Activated CD4-positive, alpha-beta T cell treated with anti-CD3 and anti-CD28 coated beads for 24 hours (primary cell): ENCODE results near the gene OR2H1.

ENCODE experiments used
- DNase-seq, 2 donors: peaks; one replicate each; pipeline ENCODE4 v3.0.0-alpha.2; 2020; ENCODE audit warnings: low read depth in 2 of 2

The OR2H1 gene

DNA sequence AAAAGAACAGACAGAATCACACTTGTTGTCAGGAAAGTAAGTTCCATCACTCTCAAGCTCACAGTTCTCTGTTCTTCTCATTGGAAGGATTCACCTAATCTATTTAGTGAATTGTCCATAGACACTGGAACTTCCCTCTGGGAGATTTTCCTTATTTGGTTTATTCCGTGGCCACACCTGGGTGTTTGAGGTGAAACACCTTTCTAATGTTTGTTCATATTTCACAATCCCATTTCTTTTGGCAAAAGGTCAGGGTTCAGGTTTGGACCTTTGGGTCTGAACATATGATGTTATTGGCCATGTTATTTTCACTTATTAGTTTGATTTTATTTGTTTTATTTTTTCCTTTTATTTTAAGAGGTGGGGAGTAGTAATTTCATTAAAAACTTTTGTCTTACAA lies 26.8 kb downstream of the OR2H1 start:
- DNase-seq = no peak

DNA sequence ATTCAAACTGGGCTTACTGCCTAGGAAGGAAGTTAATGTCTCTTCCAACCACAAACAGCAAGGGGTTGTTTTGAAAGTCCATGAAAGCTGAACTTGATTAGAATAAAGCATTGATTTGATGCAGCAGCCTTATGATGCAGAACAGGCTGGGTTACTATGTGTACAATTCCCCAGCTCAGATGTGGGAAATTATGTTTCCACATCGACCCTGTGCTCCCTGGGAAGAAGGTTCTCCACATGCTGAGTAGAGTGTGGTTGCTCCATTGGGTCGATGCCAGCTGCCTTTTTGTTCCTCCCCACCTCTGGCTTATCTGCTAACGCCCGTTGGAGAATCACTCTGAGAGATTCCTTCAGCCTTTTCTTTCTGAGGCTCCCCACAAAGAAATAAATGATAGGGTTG lies 29.6 kb downstream of the OR2H1 start:
- no peak for DNase-seq

- no peak for DNase-seq
These were observed 30.2 kb downstream of the OR2H1 start for GRCh38 chr6:29487131-29487530.

DNA sequence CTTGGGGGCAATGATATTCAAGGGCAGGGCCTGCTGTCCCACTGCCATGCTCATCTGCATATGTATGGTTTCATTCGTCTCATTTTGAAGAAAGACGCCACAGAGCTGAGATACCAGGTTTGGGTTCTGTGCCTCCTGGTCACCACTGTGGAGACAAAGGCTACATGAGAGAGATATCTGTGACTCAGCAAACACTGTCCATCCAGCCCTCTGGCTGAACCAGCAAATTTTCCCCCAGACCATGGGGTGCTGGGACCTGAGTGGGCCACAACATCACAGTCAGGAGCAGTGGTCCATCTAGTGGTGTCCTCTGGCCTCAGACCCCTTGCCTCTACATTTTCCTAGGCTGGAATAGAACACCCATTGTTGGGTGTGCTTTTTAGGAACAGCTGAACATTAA lies 30.7 kb downstream of the OR2H1 start, which contains the start of gene MAS1L:
MAS1L (minus strand) TSS at position 297 of the 400 bp plus-strand sequence; CDS start at position 243, 54 bp downstream.
- no peak for DNase-seq

- DNase-seq = no peak
These were observed 31.9 kb downstream of the OR2H1 start for GRCh38 chr6:29488874-29489273.

DNA sequence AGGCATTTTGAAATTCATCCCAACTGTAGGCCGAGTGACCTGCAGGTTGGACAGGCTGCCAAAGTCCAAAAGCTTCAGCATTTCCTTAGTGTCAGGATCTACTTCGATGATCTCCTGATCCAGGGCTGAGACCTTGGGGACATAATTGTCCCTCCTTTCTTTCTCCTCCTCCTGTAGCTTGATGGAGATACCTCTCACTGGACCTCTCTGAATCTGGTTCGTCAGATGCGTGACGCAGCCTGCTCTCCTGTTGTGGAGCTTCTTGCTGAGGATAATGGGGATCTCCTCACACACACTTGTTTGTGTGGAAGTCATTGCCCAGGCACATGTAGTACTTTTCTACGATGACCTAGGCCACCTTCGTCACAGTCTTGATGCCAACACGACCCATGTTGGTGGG lies 32.3 kb downstream of the OR2H1 start:
- no peak for DNase-seq

DNA sequence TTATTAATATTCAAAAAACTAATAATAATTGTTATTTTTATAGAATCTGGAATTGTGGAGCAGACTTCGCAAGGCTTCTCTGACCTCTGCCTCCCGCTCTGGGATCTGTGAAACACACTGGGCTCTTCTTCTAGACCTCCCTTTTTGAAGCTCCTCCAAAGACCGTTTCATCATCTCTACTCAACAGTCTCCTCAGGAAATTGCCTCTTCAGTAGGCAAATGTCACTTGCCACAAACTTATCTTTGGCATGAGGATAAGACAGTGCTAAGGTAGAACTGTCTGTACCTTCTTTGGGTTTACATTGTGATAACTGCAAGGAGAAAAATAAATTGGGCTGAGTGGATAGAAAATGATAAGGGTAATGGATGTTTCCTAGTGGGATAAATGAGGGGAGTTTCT lies 33.1 kb downstream of the OR2H1 start:
- DNase-seq = no peak

DNA sequence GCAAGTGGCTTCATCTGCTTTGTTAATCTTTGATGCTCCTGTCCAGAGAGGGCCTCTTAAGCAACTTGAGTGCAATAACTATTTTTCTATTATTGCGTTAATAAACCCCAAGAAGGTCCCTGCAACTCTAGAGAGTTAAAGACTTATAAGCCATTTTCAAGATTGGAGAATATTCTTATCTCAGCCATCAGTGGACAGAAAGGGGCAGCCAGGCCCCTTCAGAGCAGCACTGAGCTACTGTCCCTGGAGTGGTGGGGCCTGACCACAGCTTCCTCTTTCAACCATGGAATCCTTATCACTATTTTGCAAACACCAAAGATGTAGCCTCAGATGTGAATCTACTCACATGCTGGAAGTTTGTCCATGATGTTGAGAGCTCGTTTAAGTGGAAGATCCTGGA lies 33.6 kb downstream of the OR2H1 start:
- no peak for DNase-seq

DNA sequence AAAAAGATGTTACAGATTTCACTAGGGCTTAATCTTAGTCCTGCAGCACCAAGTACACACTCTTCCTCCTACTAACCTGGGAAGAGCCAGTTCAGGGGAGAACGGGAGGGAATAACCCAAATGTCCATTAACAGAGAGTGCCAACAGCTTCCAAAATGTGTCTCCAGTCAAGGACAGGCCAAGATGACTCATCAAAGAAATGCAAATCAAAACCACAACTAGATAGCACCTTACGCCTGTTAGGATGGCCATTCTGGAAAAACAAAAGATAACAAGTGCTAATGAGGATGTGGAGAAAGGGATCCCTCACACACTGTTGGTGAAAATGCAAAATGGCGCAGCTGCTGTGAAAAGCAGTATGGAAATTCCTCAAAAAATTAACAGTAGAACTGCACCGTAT lies 34.6 kb downstream of the OR2H1 start:
- DNase-seq = no peak

GRCh38 chr6:29493261-29493660 lies 36.3 kb downstream of the OR2H1 start:
- DNase-seq = no peak

DNA sequence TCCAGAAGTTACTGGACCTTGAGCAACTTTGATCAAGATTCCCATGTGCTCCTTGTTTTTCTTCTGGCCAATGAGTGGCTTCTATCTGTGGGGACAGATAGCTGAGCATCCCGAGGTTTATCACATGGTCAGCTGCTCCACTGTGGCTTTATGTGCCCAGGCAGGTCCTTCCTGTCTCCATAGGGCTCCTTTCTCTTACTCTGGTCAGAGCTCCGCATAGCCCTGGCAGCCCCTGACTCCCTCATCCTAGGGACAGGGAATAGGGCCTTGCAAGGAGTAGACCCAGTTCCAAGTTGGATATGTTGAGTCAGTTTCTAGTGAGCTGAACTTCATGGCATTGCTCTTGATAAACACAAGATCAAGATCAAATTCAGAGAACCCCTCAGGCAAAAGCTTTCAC lies 37.2 kb downstream of the OR2H1 start:
- DNase-seq = no peak

DNA sequence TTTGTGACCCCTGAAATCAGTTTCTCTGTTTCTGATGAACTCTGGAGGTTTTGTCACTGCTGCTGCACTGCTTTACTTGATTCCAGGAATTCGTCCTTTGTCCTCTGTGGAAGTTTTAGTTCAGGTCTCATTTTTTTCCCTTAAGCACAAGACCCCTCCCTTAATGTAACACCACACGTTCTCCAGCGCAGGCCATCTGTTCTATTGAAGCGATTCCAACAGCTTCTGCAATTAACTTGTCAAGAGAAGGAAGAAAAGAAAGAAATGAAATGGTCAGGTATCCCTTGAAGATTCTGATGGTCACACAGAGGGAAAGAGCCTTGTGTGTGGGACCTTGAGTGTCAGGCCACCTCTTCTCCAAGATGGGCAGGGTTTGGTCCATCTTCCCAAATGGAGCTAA lies 38.6 kb downstream of the OR2H1 start:
- DNase-seq = no peak

DNA sequence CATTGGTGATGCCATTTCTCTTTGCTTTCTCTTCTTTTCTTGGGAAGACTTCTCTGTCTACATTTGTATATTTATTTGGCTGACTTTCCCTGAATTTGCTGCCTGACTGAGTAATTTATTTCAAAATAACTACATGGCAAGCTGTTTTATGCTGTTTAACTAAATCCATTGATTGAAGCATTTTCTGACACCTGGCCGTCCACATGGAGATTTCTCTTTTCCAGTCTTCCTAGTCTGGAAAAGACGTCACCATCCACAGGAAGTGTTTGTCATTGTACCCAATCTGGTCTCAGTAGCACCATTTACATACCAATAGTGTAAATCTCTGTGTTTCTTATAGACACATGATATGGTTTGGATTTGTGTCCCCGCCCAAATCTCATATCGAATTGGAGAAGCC lies 40.0 kb downstream of the OR2H1 start:
- no peak for DNase-seq

DNA sequence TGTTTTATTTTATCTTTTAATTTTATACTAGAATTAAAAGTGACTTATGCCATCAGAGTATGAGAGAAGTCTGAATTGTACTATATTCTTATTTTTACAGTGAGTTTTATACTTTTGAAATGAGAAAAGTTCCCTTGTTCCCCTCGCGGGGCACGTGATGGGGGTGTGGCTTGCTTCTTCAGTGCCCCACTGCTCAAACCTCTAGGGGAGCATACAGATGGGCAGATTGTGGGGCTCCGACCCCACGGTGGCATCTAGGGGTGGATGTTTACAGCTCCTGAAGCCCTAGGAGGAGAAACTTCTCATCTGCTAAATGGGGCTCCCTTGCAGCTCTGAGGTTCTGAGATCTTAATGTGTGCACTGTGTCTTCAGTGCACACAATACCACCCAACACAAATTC lies 42.7 kb downstream of the OR2H1 start:
- no peak for DNase-seq

DNA sequence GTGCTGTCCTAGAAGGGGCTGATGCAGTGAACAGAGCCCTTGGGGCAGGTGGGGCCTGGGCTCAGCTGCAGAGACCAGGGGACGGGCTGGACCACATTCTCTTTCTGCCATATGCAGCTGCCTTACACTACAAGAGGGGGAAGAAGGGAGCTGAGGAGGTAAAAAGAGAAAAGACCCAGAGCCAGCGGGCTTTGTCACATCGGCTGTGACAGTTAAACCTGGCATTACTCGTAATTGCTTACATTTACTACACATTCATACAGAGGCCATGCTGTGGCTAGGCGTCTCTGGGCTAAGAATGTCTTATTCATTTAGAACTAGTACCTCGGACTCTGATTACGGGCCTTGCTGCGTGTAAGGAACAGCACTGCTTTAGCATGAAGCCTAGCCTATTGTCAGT lies 43.6 kb downstream of the OR2H1 start:
- no peak for DNase-seq

DNA sequence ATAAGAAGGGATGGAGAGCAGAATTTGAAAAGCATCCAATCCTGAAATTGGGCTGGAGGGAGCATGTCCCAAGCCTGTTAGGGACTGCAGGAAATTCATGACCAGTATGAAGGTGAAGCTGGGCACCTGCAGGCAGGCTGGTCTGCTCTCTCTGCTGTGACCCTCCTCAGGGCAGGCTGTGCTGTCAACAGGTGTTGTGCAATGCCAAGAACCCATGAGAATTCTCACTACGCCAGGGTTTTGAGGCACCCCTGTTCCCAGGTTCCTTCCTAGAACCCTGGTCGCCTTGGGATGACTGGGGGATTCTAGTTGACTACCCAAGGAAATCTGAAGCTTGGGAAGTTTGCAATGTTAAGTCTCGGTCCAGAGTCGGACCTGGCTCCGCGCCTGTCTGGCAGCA lies 44.2 kb downstream of the OR2H1 start:
- DNase-seq = no peak

DNA sequence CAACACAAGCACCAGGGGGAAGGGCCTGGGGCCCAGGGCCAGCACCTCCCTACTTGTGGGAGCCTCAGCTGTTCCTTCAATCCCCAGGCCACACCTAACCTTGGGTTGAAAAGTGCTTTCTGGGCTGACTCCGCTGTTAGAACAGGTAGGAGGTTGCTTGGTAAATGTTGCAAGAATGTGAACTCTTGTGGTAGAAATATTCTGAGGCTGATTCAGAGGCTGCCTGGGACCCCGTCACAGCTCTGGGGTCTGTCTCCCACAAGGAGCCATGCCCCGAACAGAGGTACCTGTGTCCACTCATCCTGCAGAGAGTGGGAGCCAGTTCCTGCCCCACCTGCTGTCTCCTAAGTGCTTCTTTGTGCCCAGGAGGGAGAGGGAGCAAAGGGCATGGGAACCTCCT lies 45.2 kb downstream of the OR2H1 start:
- no peak for DNase-seq

GRCh38 chr6:29502597-29502996 lies 45.6 kb downstream of the OR2H1 start:
- DNase-seq = no peak

- no peak for DNase-seq
These were observed 48.0 kb downstream of the OR2H1 start for GRCh38 chr6:29504961-29505360.

GRCh38 chr6:29505808-29506207 lies 48.9 kb downstream of the OR2H1 start:
- DNase-seq = no peak

DNA sequence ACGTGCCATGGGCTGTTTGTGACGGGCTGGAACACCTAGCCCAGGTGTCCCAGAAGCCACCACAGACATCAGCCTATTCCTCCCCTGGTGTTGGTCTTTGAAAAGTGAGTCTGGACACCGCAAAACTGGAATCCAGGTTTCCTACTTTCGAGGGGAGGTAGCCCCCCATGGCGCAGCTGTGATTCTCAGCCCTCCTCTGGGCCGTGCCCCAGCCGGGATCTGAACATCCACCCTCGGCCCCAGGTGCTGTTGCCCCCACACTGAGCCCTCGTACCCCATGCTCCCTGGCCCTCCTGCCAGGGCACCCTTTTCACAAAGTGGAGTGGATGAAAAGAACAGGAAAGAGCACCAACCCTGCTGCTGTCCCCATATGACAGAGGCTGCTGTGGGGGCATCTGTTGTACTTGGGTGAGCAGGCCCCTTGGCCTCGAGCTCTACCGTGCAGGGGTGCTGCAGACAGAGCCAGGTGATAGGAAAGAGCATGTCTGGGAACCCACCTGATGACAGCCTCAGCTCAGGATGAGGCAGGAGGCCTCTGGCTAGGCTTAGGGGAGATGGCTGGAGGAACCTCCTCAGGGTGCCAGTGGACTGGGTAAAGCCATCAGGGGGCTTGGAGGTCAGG lies 49.6 kb downstream of the OR2H1 start:
- DNase-seq = no peak

GRCh38 chr6:29507319-29507718 lies 50.4 kb downstream of the OR2H1 start:
- no peak for DNase-seq

GRCh38 chr6:29509239-29509638 lies 52.3 kb downstream of the OR2H1 start:
- DNase-seq = no peak

- DNase-seq = no peak
These were observed 52.8 kb downstream of the OR2H1 start for GRCh38 chr6:29509711-29510110.
